ENCODE data around the gene METTL8.
"Not testable (repeated sequence)": the region's sequence is repeated elsewhere in the genome, so short reads cannot be mapped to it uniquely, and the experiment has no call there.

The METTL8 gene

GRCh38 chr2:171316755-171317337, 116.9 kb downstream of the METTL8 start:
- Histone ChIP-seq H3K4me1 (ENCODE audit: insufficient read depth, low read length) (peaks cover 33% of the 10 kb centered on the region), H3K27me3 (ENCODE audit: control insufficient read depth in 1 of 2, insufficient read depth in 2 of 2, low read length in 2 of 2) (no peaks in the 10 kb centered on the region), H3K9me3 (ENCODE audit: low read length) (no peaks in the 10 kb centered on the region), H3K27ac (ENCODE audit: low read depth, low read length) (no peak overlapping the region), H3K4me3 (ENCODE audit: low read depth in 1 of 2, low read length in 2 of 2) (no peak overlapping the region), H3K9ac (ENCODE audit: low read length) (no peak overlapping the region), H3K36me3 (ENCODE audit: insufficient read depth, low read length) (no peaks in the 10 kb centered on the region)

- H3K4me3 ChIP-seq (ENCODE audit: low read depth in 1 of 2, low read length in 2 of 2), result no peak overlapping the region
- no peak overlapping the region for H3K27ac ChIP-seq (ENCODE audit: low read depth, low read length)
- no peaks in the 10 kb centered on the region for H3K9me3 ChIP-seq (ENCODE audit: low read length)
- no peaks in the 10 kb centered on the region for H3K36me3 ChIP-seq (ENCODE audit: insufficient read depth, low read length)
- H3K27me3 ChIP-seq (ENCODE audit: control insufficient read depth in 1 of 2, insufficient read depth in 2 of 2, low read length in 2 of 2), result no peaks in the 10 kb centered on the region
- peaks cover 33% of the 10 kb centered on the region for H3K4me1 ChIP-seq (ENCODE audit: insufficient read depth, low read length)
- H3K9ac ChIP-seq (ENCODE audit: low read length), result no peak overlapping the region
Measured at GRCh38 chr2:171316220-171316619, 117.6 kb downstream of the METTL8 start.

GRCh38 chr2:171315781-171316180, 118.0 kb downstream of the METTL8 start:
- Histone ChIP-seq H3K9me3 (ENCODE audit: low read length) (no peaks in the 10 kb centered on the region), H3K4me1 (ENCODE audit: insufficient read depth, low read length) (peaks cover 33% of the 10 kb centered on the region), H3K27ac (ENCODE audit: low read depth, low read length) (no peak overlapping the region), H3K27me3 (ENCODE audit: control insufficient read depth in 1 of 2, insufficient read depth in 2 of 2, low read length in 2 of 2) (no peaks in the 10 kb centered on the region), H3K4me3 (ENCODE audit: low read depth in 1 of 2, low read length in 2 of 2) (no peak overlapping the region), H3K9ac (ENCODE audit: low read length) (no peak overlapping the region), H3K36me3 (ENCODE audit: insufficient read depth, low read length) (no peaks in the 10 kb centered on the region)

- not testable (repeated sequence) for H3K9me3 ChIP-seq (ENCODE audit: low read length); H3K27me3 ChIP-seq (ENCODE audit: control insufficient read depth in 1 of 2, insufficient read depth in 2 of 2, low read length in 2 of 2); H3K36me3 ChIP-seq (ENCODE audit: insufficient read depth, low read length); H3K9ac ChIP-seq (ENCODE audit: low read length); H3K4me3 ChIP-seq (ENCODE audit: low read depth in 1 of 2, low read length in 2 of 2); H3K27ac ChIP-seq (ENCODE audit: low read depth, low read length); H3K4me1 ChIP-seq (ENCODE audit: insufficient read depth, low read length)
Measured at GRCh38 chr2:171312182-171312581, 121.6 kb downstream of the METTL8 start.

- H3K36me3 ChIP-seq (ENCODE audit: insufficient read depth, low read length); H3K4me1 ChIP-seq (ENCODE audit: insufficient read depth, low read length); H3K27ac ChIP-seq (ENCODE audit: low read depth, low read length); H3K9ac ChIP-seq (ENCODE audit: low read length); H3K4me3 ChIP-seq (ENCODE audit: low read depth in 1 of 2, low read length in 2 of 2); H3K9me3 ChIP-seq (ENCODE audit: low read length); H3K27me3 ChIP-seq (ENCODE audit: control insufficient read depth in 1 of 2, insufficient read depth in 2 of 2, low read length in 2 of 2): not testable (repeated sequence)
Measured at GRCh38 chr2:171311589-171311988, 122.2 kb downstream of the METTL8 start.

GRCh38 chr2:171310889-171311288, 122.9 kb downstream of the METTL8 start:
- no peak overlapping the region for H3K27ac ChIP-seq (ENCODE audit: low read depth, low read length)
- no peaks in the 10 kb centered on the region for H3K27me3 ChIP-seq (ENCODE audit: control insufficient read depth in 1 of 2, insufficient read depth in 2 of 2, low read length in 2 of 2)
- no peak overlapping the region for H3K4me3 ChIP-seq (ENCODE audit: low read depth in 1 of 2, low read length in 2 of 2)
- H3K9me3 ChIP-seq (ENCODE audit: low read length), result no peaks in the 10 kb centered on the region
- no peak overlapping the region for H3K9ac ChIP-seq (ENCODE audit: low read length)
- peaks cover 3% of the 10 kb centered on the region for H3K4me1 ChIP-seq (ENCODE audit: insufficient read depth, low read length)
- no peaks in the 10 kb centered on the region for H3K36me3 ChIP-seq (ENCODE audit: insufficient read depth, low read length)

- Histone ChIP-seq H3K36me3 (ENCODE audit: insufficient read depth, low read length) (no peaks in the 10 kb centered on the region), H3K4me3 (ENCODE audit: low read depth in 1 of 2, low read length in 2 of 2) (no peak overlapping the region), H3K9me3 (ENCODE audit: low read length) (no peaks in the 10 kb centered on the region), H3K4me1 (ENCODE audit: insufficient read depth, low read length) (no peaks in the 10 kb centered on the region), H3K27me3 (ENCODE audit: control insufficient read depth in 1 of 2, insufficient read depth in 2 of 2, low read length in 2 of 2) (no peaks in the 10 kb centered on the region), H3K27ac (ENCODE audit: low read depth, low read length) (no peak overlapping the region), H3K9ac (ENCODE audit: low read length) (no peak overlapping the region)
Measured at GRCh38 chr2:171309455-171310286, 124.1 kb downstream of the METTL8 start.

GRCh38 chr2:171308280-171309054, 125.3 kb downstream of the METTL8 start:
- Histone ChIP-seq H3K36me3 (ENCODE audit: insufficient read depth, low read length) (no peaks in the 10 kb centered on the region), H3K4me3 (ENCODE audit: low read depth in 1 of 2, low read length in 2 of 2) (no peak overlapping the region), H3K27ac (ENCODE audit: low read depth, low read length) (no peak overlapping the region), H3K27me3 (ENCODE audit: control insufficient read depth in 1 of 2, insufficient read depth in 2 of 2, low read length in 2 of 2) (no peaks in the 10 kb centered on the region), H3K4me1 (ENCODE audit: insufficient read depth, low read length) (no peaks in the 10 kb centered on the region), H3K9me3 (ENCODE audit: low read length) (no peaks in the 10 kb centered on the region), H3K9ac (ENCODE audit: low read length) (no peak overlapping the region)

- Histone ChIP-seq H3K27me3 (ENCODE audit: control insufficient read depth in 1 of 2, insufficient read depth in 2 of 2, low read length in 2 of 2) (no peaks in the 10 kb centered on the region), H3K27ac (ENCODE audit: low read depth, low read length) (no peak overlapping the region), H3K4me1 (ENCODE audit: insufficient read depth, low read length) (no peaks in the 10 kb centered on the region), H3K9ac (ENCODE audit: low read length) (no peak overlapping the region), H3K36me3 (ENCODE audit: insufficient read depth, low read length) (no peaks in the 10 kb centered on the region), H3K4me3 (ENCODE audit: low read depth in 1 of 2, low read length in 2 of 2) (no peak overlapping the region), H3K9me3 (ENCODE audit: low read length) (no peaks in the 10 kb centered on the region)
Measured at GRCh38 chr2:171307560-171307959, 126.2 kb downstream of the METTL8 start.

GRCh38 chr2:171297956-171298355, 135.8 kb downstream of the METTL8 start:
- Histone ChIP-seq H3K4me1 (ENCODE audit: insufficient read depth, low read length) (no peaks in the 10 kb centered on the region), H3K9me3 (ENCODE audit: low read length) (no peaks in the 10 kb centered on the region), H3K36me3 (ENCODE audit: insufficient read depth, low read length) (no peaks in the 10 kb centered on the region), H3K27ac (ENCODE audit: low read depth, low read length) (no peak overlapping the region), H3K27me3 (ENCODE audit: control insufficient read depth in 1 of 2, insufficient read depth in 2 of 2, low read length in 2 of 2) (no peaks in the 10 kb centered on the region), H3K4me3 (ENCODE audit: low read depth in 1 of 2, low read length in 2 of 2) (no peak overlapping the region), H3K9ac (ENCODE audit: low read length) (no peak overlapping the region)

GRCh38 chr2:171294608-171295007, 139.2 kb downstream of the METTL8 start:
- Histone ChIP-seq H3K9ac (ENCODE audit: low read length) (no peak overlapping the region), H3K4me1 (ENCODE audit: insufficient read depth, low read length) (no peaks in the 10 kb centered on the region), H3K36me3 (ENCODE audit: insufficient read depth, low read length) (no peaks in the 10 kb centered on the region), H3K27ac (ENCODE audit: low read depth, low read length) (no peak overlapping the region), H3K9me3 (ENCODE audit: low read length) (no peaks in the 10 kb centered on the region), H3K4me3 (ENCODE audit: low read depth in 1 of 2, low read length in 2 of 2) (no peak overlapping the region), H3K27me3 (ENCODE audit: control insufficient read depth in 1 of 2, insufficient read depth in 2 of 2, low read length in 2 of 2) (no peaks in the 10 kb centered on the region)
